Measurements from ENCODE around the gene RNF181. TPM values are rescaled to one million over a fixed set of nuclear protein-coding genes. Genes with fewer than 3 reads are reported as not detected.

RNF181 gene
- polyA plus RNA-seq, 1 donor (not counting 4 experiments of a cell fraction or from before 2014, with no cell fraction given): 264 TPM

- dilution Hi-C loops (cut with MboI; ENCODE audit: extremely low pct_ligation_motif_present, low sequenced_read_pairs): no loop called here
- H3K4me1 ChIP-seq (ENCODE audit: control insufficient read depth, extremely low read depth, insufficient read depth, low read length): peaks cover 21% of the 10 kb centered on the region
Measured at GRCh38 chr2:85584354-85584856, 11.1 kb upstream of the RNF181 start, which contains the start of gene VAMP5. Gene VAMP5 (plus strand): TSS chr2:85584431. CDS start chr2:85584491, 60 bp downstream.

GRCh38 chr2:85584857-85585780 lies 10.4 kb upstream of the RNF181 start:
- Histone ChIP-seq H3K4me2 (ENCODE audit: control insufficient read depth, extremely low read depth, insufficient read depth, low read depth, low read length) (peak overlapping the region; percentile 68), H3K36me3 (ENCODE audit: control insufficient read depth in 2 of 2, extremely low read depth in 1 of 2, insufficient read depth in 2 of 2, low read length in 2 of 2) (peaks cover 12 to 17% of the 10 kb centered on the region in 2 experiments), H3K79me2 (ENCODE audit: control insufficient read depth, insufficient read depth, low read length) (no peaks in the 10 kb centered on the region), H3K27me3 (ENCODE audit: control insufficient read depth, extremely low read depth, insufficient read depth, low read length) (no peaks in the 10 kb centered on the region), H4K20me1 (ENCODE audit: control insufficient read depth, extremely low read depth, insufficient read depth, low read length) (no peaks in the 10 kb centered on the region), H3K4me3 (ENCODE audit: control insufficient read depth in 2 of 3, extremely low read depth in 1 of 3, insufficient read depth in 2 of 3, low read depth in 1 of 3, low read length in 3 of 3) (peak overlapping the region in 2 of 3 experiments; percentile 15 to 43), H3K9ac (ENCODE audit: control insufficient read depth, extremely low read depth, insufficient read depth, low read length) (peak overlapping the region; percentile 30), H3K27ac (ENCODE audit: control insufficient read depth, insufficient read depth, low read length) (peak overlapping the region; percentile 13), H3K4me1 (ENCODE audit: control insufficient read depth, extremely low read depth, insufficient read depth, low read length) (peaks cover 14% of the 10 kb centered on the region), H2AFZ (ENCODE audit: control insufficient read depth, low read length) (peak overlapping the region; percentile 53), H3K9me1 (ENCODE audit: control insufficient read depth, extremely low read depth, insufficient read depth, low read length) (no peaks in the 10 kb centered on the region), H3K9me3 (ENCODE audit: control insufficient read depth, low read depth, low read length) (no peaks in the 10 kb centered on the region)
- FAIRE-seq (peak; percentile 91), DNase-seq (ENCODE audit: low read depth, low spot score) (no peak)
- TF ChIP-seq EZH2 (IDR thresholded peaks at IDR 0.05; ENCODE audit: low read length) (no peak), CTCF (optimal IDR thresholded peaks at IDR 0.05 in 1 of 3, IDR thresholded peaks at IDR 0.05 in 1 of 3, conservative IDR thresholded peaks at IDR 0.05 in 1 of 3; ENCODE audit: extremely low read depth in 1 of 3, insufficient read depth in 2 of 3, low read length in 3 of 3) (no peak)
- dilution Hi-C loops (cut with MboI; ENCODE audit: extremely low pct_ligation_motif_present, low sequenced_read_pairs): no loop called here

More at GRCh38 chr2:85584354-85584856, 11.1 kb upstream of the RNF181 start, which contains the start of gene VAMP5:
- Histone ChIP-seq H4K20me1 (ENCODE audit: control insufficient read depth, extremely low read depth, insufficient read depth, low read length) (no peaks in the 10 kb centered on the region), H3K4me2 (ENCODE audit: control insufficient read depth, extremely low read depth, insufficient read depth, low read depth, low read length) (peak within 1 kb of the TSS; percentile 68), H3K9me1 (ENCODE audit: control insufficient read depth, extremely low read depth, insufficient read depth, low read length) (no peaks in the 10 kb centered on the region), H3K27me3 (ENCODE audit: control insufficient read depth, extremely low read depth, insufficient read depth, low read length) (no peaks in the 10 kb centered on the region), H3K9ac (ENCODE audit: control insufficient read depth, extremely low read depth, insufficient read depth, low read length) (peak within 1 kb of the TSS; percentile 30), H3K36me3 (ENCODE audit: control insufficient read depth in 2 of 2, extremely low read depth in 1 of 2, insufficient read depth in 2 of 2, low read length in 2 of 2) (peaks cover 15 to 20% of the 10 kb centered on the region in 2 experiments), H3K4me3 (ENCODE audit: control insufficient read depth in 2 of 3, extremely low read depth in 1 of 3, insufficient read depth in 2 of 3, low read depth in 1 of 3, low read length in 3 of 3) (peak within 1 kb of the TSS in 2 of 3 experiments; percentile 15 to 43), H3K9me3 (ENCODE audit: control insufficient read depth, low read depth, low read length) (no peaks in the 10 kb centered on the region), H3K79me2 (ENCODE audit: control insufficient read depth, insufficient read depth, low read length) (peaks cover 1% of the 10 kb centered on the region), H3K27ac (ENCODE audit: control insufficient read depth, insufficient read depth, low read length) (peak within 1 kb of the TSS; percentile 13), H2AFZ (ENCODE audit: control insufficient read depth, low read length) (peak within 1 kb of the TSS; percentile 53)
- no peak for TF ChIP-seq EZH2 (IDR thresholded peaks at IDR 0.05; ENCODE audit: low read length)
- TF ChIP-seq CTCF (optimal IDR thresholded peaks at IDR 0.05 in 1 of 3, IDR thresholded peaks at IDR 0.05 in 1 of 3, conservative IDR thresholded peaks at IDR 0.05 in 1 of 3; ENCODE audit: extremely low read depth in 1 of 3, insufficient read depth in 2 of 3, low read length in 3 of 3): no peak
- no peak for DNase-seq (ENCODE audit: low read depth, low spot score)
- no peak for FAIRE-seq
